Osteoblast (primary cell): ENCODE measurements around the gene PWWP2B. TPM values are rescaled to one million over a fixed set of nuclear protein-coding genes. Genes with fewer than 3 reads are reported as not detected.
A peak's percentile ranks its signal among the peaks of the same experiment; 100 is the strongest.

Experiments
- DNase-seq: peaks from one replicate; pipeline ENCODE4 v3.0.0; 2011; ENCODE audit warnings: low spot score, mixed read lengths; ENCODE audit not compliant: insufficient read length; ENCODE audit errors: missing footprints
- H2AFZ ChIP-seq: 2 replicates; pipeline ENCODE4 v1.6.0; 2011; ENCODE audit warnings: mild to moderate bottlenecking, low read length
- H3K27ac ChIP-seq: 2 replicates; pipeline ENCODE4 v1.5.1; 2011; ENCODE audit warnings: mild to moderate bottlenecking, low read depth, low read length, moderate library complexity
- H3K27me3 ChIP-seq: 2 replicates; pipeline ENCODE4 v1.6.0; 2012; ENCODE audit warnings: mild to moderate bottlenecking, control low read depth, inconsistent platforms, low read length, moderate library complexity; ENCODE audit not compliant: insufficient read depth
- H3K36me3 ChIP-seq: 2 replicates; pipeline ENCODE4 v1.5.1; 2011; ENCODE audit warnings: mild to moderate bottlenecking, low read length, control low read depth, moderate library complexity; ENCODE audit not compliant: insufficient read depth
- H3K4me1 ChIP-seq: 2 replicates; pipeline ENCODE4 v1.5.1; 2011; ENCODE audit warnings: mild to moderate bottlenecking, low read length, control low read depth, moderate library complexity; ENCODE audit not compliant: insufficient read depth
- H3K4me2 ChIP-seq: 2 replicates; pipeline ENCODE4 v1.6.0; 2011; ENCODE audit warnings: mild to moderate bottlenecking, low read length; ENCODE audit not compliant: insufficient read depth
- H3K4me3 ChIP-seq: fragments of 200-600 bp; sonication (generic); 3 replicates; pipeline ENCODE4 v1.5.1; 2012; ENCODE audit warnings: mild to moderate bottlenecking, low read length, inconsistent platforms; ENCODE audit not compliant: insufficient read depth
- H3K79me2 ChIP-seq: 2 replicates; pipeline ENCODE4 v1.6.0; 2012; ENCODE audit warnings: mild to moderate bottlenecking, low read length, control low read depth, inconsistent platforms; ENCODE audit not compliant: insufficient read depth
- H3K9me3 ChIP-seq: 2 replicates; pipeline ENCODE4 v1.5.1; 2011; ENCODE audit warnings: low read depth, low read length, control low read depth
- H4K20me1 ChIP-seq: 2 replicates; pipeline ENCODE4 v1.6.0; 2012; ENCODE audit warnings: mild to moderate bottlenecking, low read length, control low read depth; ENCODE audit not compliant: insufficient read depth
- CTCF ChIP-seq: IDR thresholded peaks from 2 replicates; pipeline ENCODE4 v1.5.1; 2011; ENCODE audit warnings: mild to moderate bottlenecking, low read depth, low read length, moderate library complexity; ENCODE audit errors: extremely low read depth
- total RNA-seq: library from RNA; depleted of rRNA; stranded (reverse); fragments of >200 nt; gene quantifications from 2 replicates; pipeline ENCODE4 v1.2.3, GENCODE V29; 2012

PWWP2B gene
- total RNA-seq, 1 donor, result 18.5 TPM

GRCh38 chr10:132400041-132400546 is 3.1 kb downstream of the PWWP2B start:
- no peak overlapping the region for H2AFZ ChIP-seq
- H4K20me1 ChIP-seq, result peaks cover 38% of the 10 kb centered on the region
- H3K9me3 ChIP-seq, result no peaks in the 10 kb centered on the region
- DNase-seq, result no peak
- no peak overlapping the region for H3K4me3 ChIP-seq
- no peak for TF ChIP-seq CTCF
- no peaks in the 10 kb centered on the region for H3K36me3 ChIP-seq
- H3K4me2 ChIP-seq, result no peak overlapping the region
- no peaks in the 10 kb centered on the region for H3K27me3 ChIP-seq
- H3K79me2 ChIP-seq, result peaks cover 37% of the 10 kb centered on the region
- peaks cover 5% of the 10 kb centered on the region for H3K4me1 ChIP-seq
- no peak overlapping the region for H3K27ac ChIP-seq

- Histone ChIP-seq H4K20me1 (peaks cover 38% of the 10 kb centered on the region), H3K27me3 (no peaks in the 10 kb centered on the region), H3K9me3 (no peaks in the 10 kb centered on the region), H3K79me2 (peaks cover 37% of the 10 kb centered on the region), H3K4me2 (no peak overlapping the region), H3K4me3 (no peak overlapping the region), H2AFZ (no peak overlapping the region), H3K4me1 (peaks cover 5% of the 10 kb centered on the region), H3K27ac (no peak overlapping the region), H3K36me3 (peaks cover 2% of the 10 kb centered on the region)
- DNase-seq, result no peak
- TF ChIP-seq CTCF, result no peak
Measured at GRCh38 chr10:132400547-132401151, 3.6 kb downstream of the PWWP2B start.

DNA sequence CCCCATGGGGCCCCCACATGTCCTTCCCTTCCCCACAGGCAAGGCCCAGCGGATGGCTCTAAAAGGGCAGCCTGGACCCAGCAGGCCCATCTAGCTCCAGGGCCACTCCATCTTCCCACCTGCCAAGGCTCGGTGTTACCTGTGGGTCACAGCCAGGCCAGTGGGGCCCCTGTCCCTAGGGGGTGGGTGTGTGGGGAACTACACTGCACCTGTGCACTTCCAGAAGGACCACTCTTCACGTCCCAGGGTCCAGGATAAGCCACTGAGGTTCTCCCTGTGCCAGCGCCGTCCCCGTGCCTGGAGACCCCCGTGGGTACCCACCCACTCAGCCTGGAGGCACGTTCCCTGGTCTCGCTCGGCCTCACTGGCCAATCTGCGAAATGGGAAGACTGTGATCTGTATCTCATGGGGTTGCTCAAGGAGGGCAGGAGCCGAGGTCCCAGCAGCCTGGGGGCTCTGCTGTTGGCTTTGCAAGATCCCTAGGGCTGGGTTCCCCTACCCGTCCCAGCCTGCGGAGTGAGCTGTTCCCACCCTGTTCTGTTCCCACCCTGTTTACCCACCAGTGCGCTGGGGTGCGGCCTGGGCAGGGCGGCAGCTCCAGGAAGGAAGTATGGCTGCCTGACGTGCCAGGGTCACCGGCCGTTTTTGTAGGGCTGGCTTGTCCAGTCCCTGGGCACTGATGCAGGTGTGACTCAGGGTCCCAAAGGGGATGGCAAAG is 4.6 kb downstream of the PWWP2B start:
- Histone ChIP-seq H3K9me3 (no peaks in the 10 kb centered on the region), H3K27me3 (no peaks in the 10 kb centered on the region), H3K4me1 (peaks cover 5% of the 10 kb centered on the region), H3K36me3 (peaks cover 5% of the 10 kb centered on the region), H3K79me2 (peaks cover 37% of the 10 kb centered on the region), H3K4me2 (no peak overlapping the region), H3K27ac (no peak overlapping the region), H3K4me3 (no peak overlapping the region), H2AFZ (no peak overlapping the region), H4K20me1 (peaks cover 38% of the 10 kb centered on the region)
- DNase-seq, result no peak
- no peak for TF ChIP-seq CTCF

DNA sequence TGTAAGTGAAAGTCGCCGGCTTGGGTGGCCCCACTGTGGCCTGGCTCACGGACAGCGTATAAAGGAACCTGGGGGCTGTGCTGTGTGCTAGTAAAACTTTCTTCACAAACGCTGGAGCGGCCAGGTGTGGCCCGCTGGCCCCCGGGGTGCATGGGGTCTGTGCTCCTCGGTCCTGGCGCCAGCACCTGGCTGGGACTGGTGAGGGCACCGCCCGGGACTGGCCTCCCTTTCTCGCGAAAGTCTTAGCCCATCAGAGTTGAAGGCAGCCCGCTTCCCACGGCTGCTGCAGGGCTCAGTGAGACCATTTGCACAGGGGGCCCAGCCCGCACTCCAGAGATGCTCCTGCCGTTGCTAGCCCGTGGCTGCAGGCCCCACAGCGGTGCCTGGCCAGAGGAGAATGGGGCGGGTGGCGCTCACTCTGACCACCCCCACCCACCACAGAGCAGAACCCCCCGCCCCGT is 5.8 kb downstream of the PWWP2B start:
- no peak overlapping the region for H3K4me2 ChIP-seq
- H3K9me3 ChIP-seq, result no peaks in the 10 kb centered on the region
- peaks cover 5% of the 10 kb centered on the region for H3K4me1 ChIP-seq
- H4K20me1 ChIP-seq, result peaks cover 38% of the 10 kb centered on the region
- H3K79me2 ChIP-seq, result peaks cover 38% of the 10 kb centered on the region
- H3K4me3 ChIP-seq, result no peak overlapping the region
- peaks cover 5% of the 10 kb centered on the region for H3K36me3 ChIP-seq
- peak; percentile 78 for DNase-seq
- no peak overlapping the region for H3K27ac ChIP-seq
- no peak overlapping the region for H2AFZ ChIP-seq
- TF ChIP-seq CTCF, result no peak
- H3K27me3 ChIP-seq, result no peaks in the 10 kb centered on the region
